Loucy (cell line): Measurements from ENCODE around the gene ATP10D.

Experiments used
- H2AFZ ChIP-seq: fragments of 200-600 bp; sonication (generic); 2 replicates; pipeline ENCODE4 v1.6.0; 2016; ENCODE audit warnings: antibody characterized with exemption, mild to moderate bottlenecking, low read length, moderate library complexity
- H3F3A ChIP-seq: fragments of 200-600 bp; 2 replicates; pipeline ENCODE4 v1.6.0; 2016; ENCODE audit warnings: antibody characterized with exemption, low read depth, mild to moderate bottlenecking
- H3K27me3 ChIP-seq: fragments of 200-600 bp; sonication (generic); 2 replicates; pipeline ENCODE4 v1.6.1; 2014; ENCODE audit warnings: low read length, mild to moderate bottlenecking; ENCODE audit not compliant: insufficient read depth, poor library complexity, severe bottlenecking
- H3K36me3 ChIP-seq: fragments of 200-600 bp; sonication (generic); 2 replicates; pipeline ENCODE4 v1.6.1; 2016; ENCODE audit warnings: low read length; ENCODE audit not compliant: insufficient read depth
- H3K4me1 ChIP-seq: fragments of 200-600 bp; sonication (generic); 2 replicates; pipeline ENCODE4 v1.5.1; 2014; ENCODE audit warnings: low read length, mild to moderate bottlenecking; ENCODE audit not compliant: insufficient read depth, poor library complexity, severe bottlenecking
- H3K4me2 ChIP-seq: fragments of 200-600 bp; sonication (generic); 2 replicates; pipeline ENCODE4 v1.6.0; 2014; ENCODE audit warnings: antibody characterized with exemption, low read length, low read depth, mild to moderate bottlenecking; ENCODE audit not compliant: poor library complexity, severe bottlenecking
- H3K4me3 ChIP-seq: fragments of 200-600 bp; sonication (generic); 2 replicates; pipeline ENCODE4 v1.5.1; 2014; ENCODE audit warnings: low read length, mild to moderate bottlenecking, mixed read lengths; ENCODE audit not compliant: poor library complexity, severe bottlenecking
- H3K79me2 ChIP-seq: fragments of 200-600 bp; sonication (generic); 2 replicates; pipeline ENCODE4 v1.6.1; 2014; ENCODE audit warnings: low read length; ENCODE audit not compliant: insufficient read depth
- H3K9ac ChIP-seq: fragments of 200-600 bp; sonication (generic); 2 replicates; pipeline ENCODE4 v1.6.0; 2014; ENCODE audit warnings: mild to moderate bottlenecking, low read depth, low read length, moderate library complexity; ENCODE audit not compliant: poor library complexity, severe bottlenecking
- H3K9me2 ChIP-seq: fragments of 200-600 bp; sonication (generic); replicated peaks from 2 replicates; pipeline ENCODE4 v1.6.1; 2016; ENCODE audit warnings: low read depth, low read length, mixed read lengths
- H3K9me3 ChIP-seq: fragments of 200-600 bp; sonication (generic); 2 replicates; pipeline ENCODE4 v1.6.1; 2014; ENCODE audit warnings: mild to moderate bottlenecking, antibody characterized with exemption, low read length, low read depth; ENCODE audit not compliant: insufficient read depth
- H4K20me1 ChIP-seq: fragments of 200-600 bp; sonication (generic); 2 replicates; pipeline ENCODE4 v1.6.0; 2014; ENCODE audit warnings: antibody characterized with exemption, low read length, mild to moderate bottlenecking; ENCODE audit not compliant: insufficient read depth, poor library complexity, severe bottlenecking
- EZH2phosphoT487 ChIP-seq: fragments of 200-600 bp; IDR thresholded peaks from 2 replicates; pipeline ENCODE4 v1.6.1; 2018; ENCODE audit warnings: antibody characterized with exemption, mild to moderate bottlenecking, moderate library complexity, borderline replicate concordance
- TF ChIP-seq, protein P1 (sequence below): fragments of 200-600 bp; sonication (generic); conservative IDR thresholded peaks from 2 replicates; pipeline ENCODE4 v1.5.1; 2014; ENCODE audit warnings: mild to moderate bottlenecking, antibody characterized with exemption, low read length

ATP10D gene

DNA sequence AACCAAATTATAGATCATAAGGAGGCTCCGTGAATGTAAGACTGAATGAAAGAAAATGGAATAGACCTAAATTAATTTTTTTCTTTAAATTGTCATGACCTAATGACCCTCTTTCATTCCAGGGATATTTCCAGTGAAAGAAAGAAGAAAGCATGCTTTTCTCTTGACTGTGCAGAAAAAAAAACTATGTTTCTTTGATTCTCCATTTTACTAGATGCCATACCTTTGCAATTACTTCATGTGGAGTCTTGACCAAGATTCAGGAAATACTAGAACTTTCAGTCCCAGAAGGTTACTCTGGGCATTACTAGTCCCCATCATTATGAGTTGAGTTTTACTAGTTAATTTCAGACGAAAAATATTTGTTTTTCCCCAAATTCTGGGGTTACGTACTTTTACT lies 15.1 kb upstream of the ATP10D start:
- Histone ChIP-seq H3K9me3 (no peaks in the 10 kb centered on the region), H3F3A (no peaks in the 10 kb centered on the region), H3K36me3 (no peaks in the 10 kb centered on the region), H3K27me3 (no peaks in the 10 kb centered on the region), H3K4me3 (no peak overlapping the region), H4K20me1 (no peaks in the 10 kb centered on the region), H3K9me2 (no peaks in the 10 kb centered on the region), H3K4me1 (no peaks in the 10 kb centered on the region), H2AFZ (no peak overlapping the region), H3K79me2 (no peaks in the 10 kb centered on the region), H3K4me2 (no peak overlapping the region), H3K9ac (no peak overlapping the region)
- TF ChIP-seq EZH2phosphoT487: no peak
- TF ChIP-seq, protein P1, sequence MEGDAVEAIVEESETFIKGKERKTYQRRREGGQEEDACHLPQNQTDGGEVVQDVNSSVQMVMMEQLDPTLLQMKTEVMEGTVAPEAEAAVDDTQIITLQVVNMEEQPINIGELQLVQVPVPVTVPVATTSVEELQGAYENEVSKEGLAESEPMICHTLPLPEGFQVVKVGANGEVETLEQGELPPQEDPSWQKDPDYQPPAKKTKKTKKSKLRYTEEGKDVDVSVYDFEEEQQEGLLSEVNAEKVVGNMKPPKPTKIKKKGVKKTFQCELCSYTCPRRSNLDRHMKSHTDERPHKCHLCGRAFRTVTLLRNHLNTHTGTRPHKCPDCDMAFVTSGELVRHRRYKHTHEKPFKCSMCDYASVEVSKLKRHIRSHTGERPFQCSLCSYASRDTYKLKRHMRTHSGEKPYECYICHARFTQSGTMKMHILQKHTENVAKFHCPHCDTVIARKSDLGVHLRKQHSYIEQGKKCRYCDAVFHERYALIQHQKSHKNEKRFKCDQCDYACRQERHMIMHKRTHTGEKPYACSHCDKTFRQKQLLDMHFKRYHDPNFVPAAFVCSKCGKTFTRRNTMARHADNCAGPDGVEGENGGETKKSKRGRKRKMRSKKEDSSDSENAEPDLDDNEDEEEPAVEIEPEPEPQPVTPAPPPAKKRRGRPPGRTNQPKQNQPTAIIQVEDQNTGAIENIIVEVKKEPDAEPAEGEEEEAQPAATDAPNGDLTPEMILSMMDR: no peak

DNA sequence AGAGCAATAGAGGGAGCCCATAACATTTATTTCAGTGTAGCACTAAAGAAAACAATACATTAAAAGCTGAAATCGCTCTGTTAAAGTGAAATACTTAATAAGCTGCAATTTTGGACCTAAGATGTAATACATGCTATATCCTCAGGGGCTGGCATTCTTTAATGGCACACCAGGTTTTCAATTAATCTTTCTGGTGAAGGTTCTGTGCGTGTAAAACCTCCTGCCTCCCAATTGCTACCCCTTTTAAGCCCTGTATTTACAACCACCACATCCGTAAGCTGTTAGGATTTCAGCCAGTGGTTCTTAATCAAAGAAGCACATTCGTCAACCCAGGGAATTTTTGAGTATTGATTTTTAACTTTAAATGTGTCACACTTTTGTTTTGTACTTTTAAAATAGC lies 14.0 kb upstream of the ATP10D start:
- Histone ChIP-seq H3K9me2 (no peaks in the 10 kb centered on the region), H3K79me2 (no peaks in the 10 kb centered on the region), H3K27me3 (no peaks in the 10 kb centered on the region), H3K4me3 (no peak overlapping the region), H3F3A (no peaks in the 10 kb centered on the region), H3K4me1 (no peaks in the 10 kb centered on the region), H2AFZ (no peak overlapping the region), H3K9ac (no peak overlapping the region), H3K9me3 (no peaks in the 10 kb centered on the region), H3K4me2 (no peak overlapping the region), H3K36me3 (no peaks in the 10 kb centered on the region), H4K20me1 (no peaks in the 10 kb centered on the region)
- no peak for TF ChIP-seq EZH2phosphoT487
- TF ChIP-seq, protein P1: 0 out of 2 replicates have a peak, but pooled peaks have one; percentile 8

DNA sequence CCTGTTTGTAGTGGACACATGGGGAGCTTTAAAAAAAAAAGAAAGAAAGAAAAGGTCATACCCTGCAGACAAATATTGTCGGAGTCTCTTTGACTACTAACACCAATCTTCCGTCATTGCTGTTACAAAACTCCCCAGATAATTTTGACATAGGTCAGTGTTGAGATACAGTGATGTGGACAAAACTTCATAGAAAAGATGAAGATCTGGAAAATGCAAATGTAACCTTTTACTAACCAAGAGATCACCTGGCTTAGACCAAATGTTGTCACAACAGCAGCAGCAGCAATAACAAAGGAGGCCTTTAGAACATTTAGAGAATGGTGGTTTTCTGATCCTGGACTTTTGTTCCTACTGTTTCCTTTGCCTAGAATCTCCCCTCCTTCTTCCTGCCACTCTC lies 13.5 kb upstream of the ATP10D start:
- no peaks in the 10 kb centered on the region for H3K9me3 ChIP-seq

More for the DNA sequence above, 13.5 kb upstream of the ATP10D start:
- no peak for TF ChIP-seq EZH2phosphoT487
- TF ChIP-seq, protein P1: no peak
- Histone ChIP-seq H3K9ac (no peak overlapping the region), H3K36me3 (no peaks in the 10 kb centered on the region), H3K4me3 (no peak overlapping the region), H3F3A (no peaks in the 10 kb centered on the region), H3K79me2 (no peaks in the 10 kb centered on the region), H3K4me2 (no peak overlapping the region), H2AFZ (no peak overlapping the region), H3K27me3 (no peaks in the 10 kb centered on the region), H3K9me2 (no peaks in the 10 kb centered on the region), H3K4me1 (no peaks in the 10 kb centered on the region), H4K20me1 (no peaks in the 10 kb centered on the region)
